Astrocyte of the cerebellum (primary cell): ENCODE results near the gene WDR43.
"Not testable (repeated sequence)": the region's sequence is repeated elsewhere in the genome, so short reads cannot be mapped to it uniquely, and the experiment has no call there.

ENCODE experiments used
- DNase-seq: peaks from one replicate; pipeline ENCODE4 v3.0.0-alpha.2; 2011; ENCODE audit warnings: low read depth
- H3K4me3 ChIP-seq: 2 replicates; pipeline ENCODE4 v1.5.1; 2011; ENCODE audit warnings: mild to moderate bottlenecking, low read depth, low read length, moderate library complexity
- in situ Hi-C: cut with HindIII; loops from 2 replicates; pipeline ENCODE4 v1.10.0; 2017; ENCODE audit warnings: low sequenced_read_pairs
- TF ChIP-seq, protein P1 (sequence below): IDR thresholded peaks from 2 replicates; pipeline ENCODE4 v1.5.1; 2012; ENCODE audit warnings: low read length, low read depth, moderate library complexity, mild to moderate bottlenecking; ENCODE audit errors: missing control alignments

The WDR43 gene

DNA sequence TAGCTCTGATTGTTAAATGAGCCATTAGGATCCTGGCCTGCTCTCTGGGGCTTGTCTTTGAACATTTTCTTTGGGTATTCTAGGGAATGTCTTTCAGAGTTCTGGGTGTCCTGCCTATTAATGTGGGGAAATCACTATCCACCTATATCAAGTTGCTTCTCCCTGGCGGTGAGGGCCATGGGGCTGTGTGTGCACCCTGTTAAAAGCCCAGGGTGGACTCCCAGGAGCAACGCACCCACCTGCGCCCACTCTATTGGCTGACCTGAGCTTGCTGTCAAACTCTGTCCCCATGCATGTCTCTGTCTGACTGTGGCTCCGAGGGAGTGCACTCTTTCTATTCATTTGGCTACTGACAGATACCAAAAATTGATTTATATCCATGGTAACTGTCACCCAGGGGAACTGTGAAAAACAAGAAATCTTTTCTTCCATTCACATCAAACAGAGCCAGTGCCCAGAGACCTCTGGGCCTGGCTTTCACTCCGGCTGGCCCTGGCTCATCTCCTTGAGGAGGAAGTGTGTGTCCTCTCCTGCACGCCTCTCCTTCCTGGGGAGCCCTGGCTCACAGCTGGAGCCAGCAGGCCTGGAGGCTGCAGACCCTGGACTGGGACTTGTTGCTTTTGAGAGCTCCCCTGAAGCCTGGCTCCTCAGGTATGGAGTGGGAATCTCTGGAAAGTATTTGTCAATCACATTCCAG lies 76.1 kb downstream of the WDR43 start:
- TF ChIP-seq, protein P1, sequence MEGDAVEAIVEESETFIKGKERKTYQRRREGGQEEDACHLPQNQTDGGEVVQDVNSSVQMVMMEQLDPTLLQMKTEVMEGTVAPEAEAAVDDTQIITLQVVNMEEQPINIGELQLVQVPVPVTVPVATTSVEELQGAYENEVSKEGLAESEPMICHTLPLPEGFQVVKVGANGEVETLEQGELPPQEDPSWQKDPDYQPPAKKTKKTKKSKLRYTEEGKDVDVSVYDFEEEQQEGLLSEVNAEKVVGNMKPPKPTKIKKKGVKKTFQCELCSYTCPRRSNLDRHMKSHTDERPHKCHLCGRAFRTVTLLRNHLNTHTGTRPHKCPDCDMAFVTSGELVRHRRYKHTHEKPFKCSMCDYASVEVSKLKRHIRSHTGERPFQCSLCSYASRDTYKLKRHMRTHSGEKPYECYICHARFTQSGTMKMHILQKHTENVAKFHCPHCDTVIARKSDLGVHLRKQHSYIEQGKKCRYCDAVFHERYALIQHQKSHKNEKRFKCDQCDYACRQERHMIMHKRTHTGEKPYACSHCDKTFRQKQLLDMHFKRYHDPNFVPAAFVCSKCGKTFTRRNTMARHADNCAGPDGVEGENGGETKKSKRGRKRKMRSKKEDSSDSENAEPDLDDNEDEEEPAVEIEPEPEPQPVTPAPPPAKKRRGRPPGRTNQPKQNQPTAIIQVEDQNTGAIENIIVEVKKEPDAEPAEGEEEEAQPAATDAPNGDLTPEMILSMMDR: no peak
- no peak for DNase-seq
- in situ Hi-C loops: no loop called here

DNA sequence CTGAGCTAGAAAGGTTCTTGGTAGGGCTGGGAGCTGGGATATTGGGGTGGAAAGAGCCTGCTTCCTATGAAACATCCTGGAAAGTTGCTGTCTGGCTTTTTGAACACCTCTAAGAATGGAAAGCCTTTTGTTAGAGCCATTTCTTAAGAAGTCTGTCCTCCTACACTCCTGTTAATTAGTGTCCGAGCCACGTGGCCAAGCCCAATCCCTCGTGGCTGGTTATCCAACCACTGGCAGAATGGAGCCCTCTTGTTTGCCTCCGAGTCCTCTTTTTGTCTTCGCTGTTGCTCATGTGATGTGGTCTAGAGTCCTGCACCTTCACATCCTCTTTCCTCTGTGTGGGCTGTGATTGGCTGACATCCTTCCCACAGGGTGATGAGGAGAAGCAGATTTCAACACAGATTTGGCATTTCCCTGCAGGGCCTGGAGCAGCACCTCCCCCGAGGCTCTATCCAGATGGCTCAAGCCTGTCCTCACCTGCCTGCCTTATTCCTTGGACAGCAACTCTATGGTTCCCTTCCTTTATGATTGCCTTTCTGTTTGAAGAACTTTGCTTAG lies 78.4 kb downstream of the WDR43 start:
- TF ChIP-seq, protein P1: no peak
- H3K4me3 ChIP-seq: no peak overlapping the region
- in situ Hi-C loops: no loop called here
- no peak for DNase-seq

More for the DNA sequence above, 76.1 kb downstream of the WDR43 start:
- H3K4me3 ChIP-seq: no peak overlapping the region

DNA sequence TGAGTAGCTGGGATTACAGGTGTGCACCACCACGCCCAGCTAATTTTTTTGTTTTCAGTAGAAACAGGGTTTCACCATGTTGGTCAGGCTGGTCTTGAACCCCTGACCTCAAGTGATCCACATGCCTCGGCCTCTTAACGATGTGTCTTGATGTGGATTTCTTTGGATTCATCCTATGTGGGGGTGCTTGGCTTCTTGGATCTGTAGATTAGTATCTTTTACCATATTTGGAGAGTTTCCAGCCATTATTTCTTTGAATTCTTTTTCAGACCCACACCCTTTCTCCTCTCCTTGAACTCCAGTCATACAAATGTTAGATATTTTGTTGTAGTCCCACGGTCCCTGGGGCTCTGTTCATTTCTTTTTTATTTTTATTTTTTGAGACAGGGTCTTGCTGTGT lies 79.8 kb downstream of the WDR43 start:
- no peak for DNase-seq
- TF ChIP-seq, protein P1: no peak
- H3K4me3 ChIP-seq: no peak overlapping the region
- in situ Hi-C loops: no loop called here

DNA sequence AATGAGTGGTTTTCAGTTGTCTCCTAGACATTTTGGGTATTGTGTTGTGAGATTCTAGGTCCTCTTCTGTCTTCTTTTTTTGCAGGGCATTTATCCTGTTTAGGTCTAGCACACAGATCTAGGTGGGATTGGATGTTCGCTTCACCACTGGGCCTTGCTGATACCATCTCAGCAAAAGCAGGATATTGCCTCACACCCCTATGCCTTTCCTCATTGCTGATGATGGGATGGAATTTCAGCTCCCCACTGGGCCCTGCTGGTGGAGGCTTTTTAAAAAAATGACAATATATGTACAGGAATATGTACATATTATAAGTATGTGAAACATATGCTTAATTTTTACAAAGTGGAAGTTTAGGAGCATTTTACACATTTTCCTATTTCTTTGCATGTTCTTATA lies 81.2 kb downstream of the WDR43 start:
- in situ Hi-C loops: no loop called here
- TF ChIP-seq, protein P1: no peak
- H3K4me3 ChIP-seq: no peak overlapping the region
- no peak for DNase-seq

DNA sequence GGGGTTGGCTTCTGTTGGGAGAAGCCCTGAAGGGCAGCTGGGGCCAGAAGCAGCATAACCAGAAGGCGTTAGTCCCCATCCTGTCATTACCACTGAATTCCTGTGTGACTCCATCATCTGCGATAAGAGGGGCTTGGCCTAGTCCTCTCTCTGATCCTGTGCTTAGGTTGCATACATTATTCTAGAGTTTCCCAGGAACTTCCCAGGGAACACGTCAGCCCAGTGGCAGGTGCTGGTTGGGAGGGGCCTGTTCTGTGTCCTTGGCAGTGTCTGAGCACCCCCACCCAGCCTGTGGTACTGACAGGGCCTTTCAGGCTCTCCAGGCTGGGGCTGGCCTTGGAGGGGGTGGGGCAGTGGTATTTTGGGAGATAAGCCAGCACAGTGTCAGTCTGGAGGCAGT lies 82.1 kb downstream of the WDR43 start:
- H3K4me3 ChIP-seq: no peak overlapping the region
- TF ChIP-seq, protein P1: no peak
- in situ Hi-C loops: no loop called here
- DNase-seq: peak; percentile 5

DNA sequence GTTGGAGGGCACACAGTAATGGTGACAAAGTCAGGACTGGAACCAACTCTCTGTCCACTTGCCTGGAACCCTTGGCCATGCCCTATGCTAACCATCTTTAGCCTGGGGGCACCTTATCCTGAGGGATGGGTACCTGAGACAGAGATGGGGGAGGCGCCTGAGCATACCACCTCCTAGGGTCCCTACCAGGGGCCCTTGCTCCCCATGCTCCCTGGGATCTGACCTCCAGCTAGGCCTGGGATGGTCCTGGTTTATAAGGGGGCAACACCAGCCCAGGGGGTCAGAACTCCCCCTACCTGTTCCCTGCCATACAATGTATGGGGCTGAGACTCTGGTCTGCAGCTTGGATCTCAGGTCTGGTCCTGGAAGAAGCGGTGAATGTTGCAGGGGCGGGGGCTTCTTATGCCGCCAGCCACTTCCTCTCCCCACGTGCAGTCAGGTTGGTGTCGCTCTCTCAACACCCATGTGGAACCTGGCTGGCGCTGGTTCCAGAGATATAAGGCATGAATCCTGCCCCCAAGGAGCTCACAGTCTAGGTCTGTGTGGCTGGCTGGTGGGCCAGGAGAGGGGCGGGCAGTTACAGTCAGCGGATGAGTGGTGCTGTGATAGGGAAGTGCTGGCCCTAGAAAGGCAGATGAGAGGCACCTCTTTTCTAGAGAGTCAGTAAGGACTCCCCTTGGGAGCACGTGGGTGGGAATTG lies 82.9 kb downstream of the WDR43 start:
- no peak overlapping the region for H3K4me3 ChIP-seq
- in situ Hi-C loops: no loop called here
- TF ChIP-seq, protein P1: no peak
- DNase-seq: no peak

DNA sequence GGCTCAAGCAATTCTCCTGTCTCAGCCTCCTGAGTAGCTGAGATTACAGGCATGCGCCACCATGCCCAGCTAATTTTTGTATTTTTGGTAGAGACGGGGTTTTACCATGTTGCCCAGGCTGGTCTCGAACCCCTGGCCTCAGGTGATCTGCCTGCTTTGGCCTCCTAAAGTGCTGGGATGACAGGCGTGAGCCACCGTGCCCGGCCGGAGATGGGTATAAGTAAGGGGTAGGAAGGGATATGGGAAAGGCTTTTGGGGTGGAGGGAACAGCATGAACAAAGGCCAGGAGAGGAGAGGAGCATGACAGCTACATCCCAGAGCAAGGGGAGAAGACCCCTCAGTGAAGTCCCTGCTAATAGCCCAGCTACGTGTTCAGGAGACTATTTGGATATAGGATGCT lies 83.5 kb downstream of the WDR43 start:
- DNase-seq, H3K4me3 ChIP-seq, in situ Hi-C loops: not testable (repeated sequence)
